ENCODE measurements around the gene BIRC7.

BIRC7 gene, protein sequence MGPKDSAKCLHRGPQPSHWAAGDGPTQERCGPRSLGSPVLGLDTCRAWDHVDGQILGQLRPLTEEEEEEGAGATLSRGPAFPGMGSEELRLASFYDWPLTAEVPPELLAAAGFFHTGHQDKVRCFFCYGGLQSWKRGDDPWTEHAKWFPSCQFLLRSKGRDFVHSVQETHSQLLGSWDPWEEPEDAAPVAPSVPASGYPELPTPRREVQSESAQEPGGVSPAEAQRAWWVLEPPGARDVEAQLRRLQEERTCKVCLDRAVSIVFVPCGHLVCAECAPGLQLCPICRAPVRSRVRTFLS

DNA sequence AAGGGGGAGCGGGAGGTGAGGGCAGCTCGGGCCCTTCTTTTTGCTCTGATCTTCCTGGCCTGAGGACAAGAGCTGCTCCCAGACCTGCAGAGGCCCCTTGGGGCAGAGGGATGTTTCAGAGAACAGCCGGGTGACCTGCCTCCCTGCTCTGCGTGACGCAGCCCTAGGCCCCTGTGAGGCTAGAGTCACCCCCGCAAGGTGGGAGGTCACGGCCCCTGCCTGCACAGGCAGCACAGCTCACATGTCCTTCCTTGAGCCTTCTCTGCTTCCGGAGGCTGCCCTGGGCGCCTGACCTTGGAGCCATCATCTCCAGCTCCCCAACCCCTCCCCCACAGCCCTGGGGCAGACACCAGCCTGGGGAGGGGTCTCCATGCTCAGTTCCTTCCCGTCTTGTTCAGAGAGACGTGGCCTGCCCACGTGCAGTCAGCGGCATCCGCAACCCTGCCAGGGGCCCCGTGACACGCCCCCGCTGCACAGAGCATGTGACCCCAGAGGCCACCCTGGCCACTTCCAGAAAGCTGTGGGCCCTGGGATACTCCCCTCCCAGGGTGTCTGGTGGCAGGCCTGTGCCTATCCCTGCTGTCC is at the start of gene BIRC7:
TSS of gene BIRC7 (plus strand) at position 507 of the 585 bp plus-strand sequence. CDS start 192 bp downstream, outside the sequence.
- DNase-seq (ENCODE audit: low read depth in 3 of 3), result no peak

DNA sequence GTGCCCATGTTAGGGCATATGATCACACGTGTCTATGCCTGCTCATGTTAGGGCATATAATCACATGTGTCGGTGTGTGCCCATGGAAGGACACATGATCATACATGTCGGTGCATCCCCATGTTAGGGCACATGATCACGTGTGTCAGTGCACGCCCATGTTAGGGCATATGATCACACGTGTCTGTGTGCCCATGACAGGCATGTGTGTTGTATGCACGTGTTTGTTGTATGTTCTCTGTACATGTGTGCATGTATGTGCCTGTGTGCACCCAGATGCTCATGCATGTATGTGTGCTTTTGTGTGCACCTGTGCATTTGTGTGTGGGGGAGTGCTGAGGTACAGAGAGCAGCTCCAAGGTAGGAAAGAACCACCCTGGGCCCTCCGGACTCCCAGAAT is 49.6 kb upstream of the BIRC7 start:
- DNase-seq (ENCODE audit: low read depth in 3 of 3), result no peak

DNA sequence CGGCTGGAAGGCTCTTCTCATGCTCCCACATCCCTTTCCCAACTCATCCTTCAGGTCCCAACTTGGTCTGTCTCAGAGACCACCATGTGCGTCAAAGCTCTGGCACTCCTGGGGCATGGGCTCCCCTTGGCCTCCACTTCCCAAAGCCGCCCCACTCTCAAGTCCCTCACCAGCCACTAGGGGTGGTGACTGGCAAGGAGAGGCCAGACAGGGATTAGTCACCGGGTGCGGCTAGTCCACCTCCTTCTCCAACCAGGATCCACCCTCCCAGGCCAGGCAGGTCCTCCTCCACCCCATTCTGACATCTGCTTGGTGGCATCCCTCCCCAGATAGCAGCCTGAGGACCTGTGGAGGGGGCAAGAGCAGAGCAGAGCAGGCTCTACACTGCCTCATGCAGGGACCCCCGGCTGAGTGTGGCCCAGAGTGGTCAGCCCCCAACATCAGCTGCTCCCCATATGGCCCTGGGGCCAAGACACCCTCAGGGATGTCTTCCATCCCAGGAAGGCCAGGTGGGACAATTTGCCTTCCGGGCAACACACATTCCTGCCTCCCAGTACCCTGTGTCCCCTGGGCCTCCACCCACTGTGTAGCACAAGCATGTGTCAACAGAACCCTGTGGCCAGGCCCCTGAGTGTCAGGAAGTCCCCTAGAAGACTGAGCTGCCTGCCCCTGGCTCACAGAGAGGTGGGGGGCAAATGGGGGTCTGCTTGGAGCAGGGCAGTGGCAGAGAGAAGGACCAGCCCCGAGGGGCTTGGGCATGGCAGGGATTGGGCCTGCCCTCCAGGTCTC is 49.0 kb upstream of the BIRC7 start:
- no peak for DNase-seq (ENCODE audit: low read depth in 3 of 3)

DNA sequence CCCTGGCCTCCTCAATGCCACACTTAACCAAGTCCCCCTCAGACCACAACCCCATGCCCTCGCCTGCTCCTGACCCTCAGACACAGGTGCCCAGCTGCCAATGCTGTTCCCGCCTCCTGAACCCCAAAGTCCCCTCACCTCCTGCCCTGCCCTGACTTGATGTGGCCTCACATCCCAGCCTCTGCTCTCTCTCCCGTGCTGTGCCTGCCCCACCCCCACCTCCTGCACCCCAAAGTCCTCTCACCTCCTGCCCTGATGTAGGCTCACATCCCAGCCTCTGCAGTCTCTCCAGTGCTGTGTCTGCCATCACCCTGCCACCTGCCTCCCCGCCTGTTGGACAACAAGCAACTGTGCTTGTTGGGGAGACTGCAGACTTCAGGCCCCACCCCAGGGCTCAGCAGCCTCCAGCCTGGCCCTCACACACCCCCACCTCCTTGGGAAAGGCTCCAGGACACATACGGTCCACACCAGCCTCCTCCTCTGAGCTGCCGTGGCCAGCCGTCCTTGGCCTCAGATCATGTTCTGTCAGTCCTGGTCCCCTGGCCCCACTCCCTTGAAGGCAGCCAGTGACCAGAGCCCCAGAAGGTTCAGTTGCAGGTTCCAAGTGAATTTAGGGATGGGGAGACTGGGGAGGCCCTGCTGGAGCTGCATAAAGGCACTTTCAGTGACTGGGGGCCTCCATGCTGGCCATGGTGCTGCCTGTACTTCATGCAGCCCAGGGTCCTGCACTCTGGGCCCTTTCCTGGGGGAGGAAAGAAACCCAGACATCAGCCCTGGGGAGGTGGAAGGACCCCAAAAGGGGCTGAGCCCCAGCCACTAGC is 48.2 kb upstream of the BIRC7 start:
- DNase-seq (ENCODE audit: low read depth in 3 of 3), result no peak

DNA sequence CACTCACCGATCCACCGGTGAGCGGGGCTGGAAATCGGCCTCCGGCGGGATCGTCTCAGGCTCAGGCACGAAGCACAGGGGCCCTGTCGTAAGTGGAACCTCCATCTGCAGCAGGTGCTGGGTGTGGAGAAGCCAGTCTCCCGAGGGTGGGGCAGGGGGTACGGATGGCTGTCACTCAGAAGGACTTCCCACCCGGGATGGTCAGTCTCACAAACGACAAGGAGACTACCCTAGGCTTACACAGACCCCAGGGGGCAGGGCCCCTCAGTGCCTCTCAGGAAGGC is 47.6 kb upstream of the BIRC7 start:
- DNase-seq (ENCODE audit: low read depth in 3 of 3), result no peak

DNA sequence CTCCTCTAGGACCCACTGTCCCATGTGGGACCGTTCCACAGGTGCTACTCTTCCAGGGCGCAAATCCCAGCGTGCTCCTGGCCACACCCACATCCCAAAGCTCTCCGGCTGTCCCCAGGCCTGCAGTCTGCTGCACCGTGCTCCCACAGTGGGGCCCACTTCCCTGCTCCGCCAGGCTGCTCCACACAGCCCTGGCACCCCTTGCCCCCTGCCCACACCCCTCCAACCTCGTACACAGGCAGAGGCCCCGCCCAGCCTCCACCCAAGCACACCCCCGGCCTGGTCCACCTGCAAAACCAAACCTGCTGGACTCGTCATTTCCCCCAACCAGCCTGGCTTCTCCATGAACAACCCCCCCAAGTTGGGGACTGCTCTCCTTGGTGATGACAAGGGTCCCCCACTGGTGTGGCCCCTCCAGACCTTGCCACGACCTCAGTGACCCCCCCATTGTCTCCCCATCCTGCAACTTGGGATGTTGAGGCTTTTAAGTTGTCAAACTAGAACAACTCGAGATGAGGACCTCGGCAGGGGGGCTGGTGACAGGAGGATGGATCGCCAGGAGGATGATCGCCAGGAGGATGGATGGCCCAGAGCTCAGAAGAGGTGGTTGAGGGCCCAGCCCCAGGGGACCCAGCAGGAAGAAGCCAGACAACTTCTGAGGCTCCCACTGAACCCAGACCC is 46.9 kb upstream of the BIRC7 start:
- DNase-seq (ENCODE audit: low read depth in 3 of 3), result no peak

DNA sequence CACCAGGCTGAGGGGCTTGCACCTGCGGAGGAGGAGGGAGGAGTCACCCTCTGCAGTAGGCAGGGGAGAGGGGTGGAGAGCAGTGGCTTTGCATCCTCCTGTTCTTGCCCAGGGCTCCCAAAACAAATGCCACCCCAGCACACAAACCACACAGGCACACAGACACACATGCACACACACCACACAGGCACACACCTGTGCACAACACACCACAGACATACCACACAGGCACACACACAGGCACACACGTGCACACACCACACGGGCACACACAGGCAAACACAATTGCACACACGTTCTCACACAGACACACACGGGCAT is 46.4 kb upstream of the BIRC7 start:
- no peak for DNase-seq (ENCODE audit: low read depth in 3 of 3)

DNA sequence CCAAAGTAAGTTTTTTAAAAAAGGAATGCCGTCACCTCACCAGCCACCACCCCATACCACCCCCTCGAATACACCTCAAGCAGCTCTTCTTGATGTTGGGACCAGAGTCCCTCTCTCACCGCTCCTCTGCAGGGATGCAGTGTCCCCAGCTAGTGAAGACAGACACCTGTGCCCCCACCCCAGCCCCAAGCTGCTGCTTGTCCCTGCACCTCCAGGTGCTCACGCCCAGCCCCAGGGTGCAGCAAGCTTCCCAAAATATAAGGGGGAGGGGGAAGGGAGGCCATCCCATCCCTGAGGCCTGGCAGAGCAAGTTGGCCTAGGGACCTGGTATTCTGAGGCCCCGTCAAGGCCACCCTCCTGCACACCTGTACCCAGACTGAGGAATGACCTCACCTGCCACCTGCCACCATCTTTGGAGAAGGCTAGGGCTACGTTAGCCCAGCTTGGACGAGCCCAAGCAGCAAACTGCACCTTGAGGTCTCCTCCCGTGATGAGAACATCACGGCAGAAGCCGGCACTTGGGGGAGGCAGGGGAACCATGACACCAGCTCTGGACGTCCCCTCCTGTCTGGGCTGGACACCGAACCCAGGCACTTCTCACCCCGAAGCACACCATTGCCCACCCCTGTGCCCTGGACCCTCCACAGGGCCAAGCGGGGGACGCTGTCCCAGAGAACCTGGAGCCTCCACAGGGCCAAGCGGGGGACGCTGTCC is 45.7 kb upstream of the BIRC7 start:
- DNase-seq (ENCODE audit: low read depth in 3 of 3), result no peak

DNA sequence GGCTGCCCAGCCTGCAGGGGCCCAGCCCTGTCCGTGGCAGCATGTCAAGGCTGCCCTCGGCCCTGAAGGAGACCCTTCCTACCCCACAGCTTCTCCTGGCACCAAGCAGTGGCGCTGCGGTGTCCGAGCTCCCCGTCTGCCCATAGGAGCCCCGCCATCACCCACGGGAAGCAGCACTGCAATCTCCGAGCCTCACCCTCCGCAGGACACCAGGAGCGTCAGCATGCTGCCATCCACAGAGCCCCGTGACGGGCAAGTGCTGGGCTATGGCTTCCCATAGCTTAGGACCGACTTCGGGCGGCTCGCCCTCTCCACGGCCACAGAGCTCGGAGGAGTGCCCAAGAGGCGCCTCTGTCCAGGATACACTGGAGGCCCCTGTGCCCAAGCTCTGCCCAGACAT is 44.9 kb upstream of the BIRC7 start:
- DNase-seq (ENCODE audit: low read depth in 3 of 3), result no peak

DNA sequence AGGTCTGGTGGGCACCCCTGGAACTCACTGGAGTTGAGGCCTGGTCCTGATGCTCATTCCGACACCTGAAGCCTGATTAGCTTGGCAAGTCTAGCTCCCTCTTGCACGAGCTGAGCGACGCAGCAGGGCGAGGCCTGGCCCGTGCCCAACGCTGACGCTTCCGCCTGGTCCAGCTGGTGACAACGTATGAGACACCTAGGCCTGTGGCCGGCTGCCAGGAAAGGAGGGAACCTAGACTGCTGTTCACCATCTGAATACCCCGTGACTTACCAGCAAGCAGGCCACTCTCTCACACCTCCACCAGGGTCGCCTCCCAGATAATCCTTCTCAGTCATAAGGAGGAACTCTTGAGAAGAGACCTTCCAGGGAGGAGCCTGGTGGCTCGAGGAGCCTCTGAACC is 44.3 kb upstream of the BIRC7 start:
- DNase-seq (ENCODE audit: low read depth in 3 of 3), result no peak

DNA sequence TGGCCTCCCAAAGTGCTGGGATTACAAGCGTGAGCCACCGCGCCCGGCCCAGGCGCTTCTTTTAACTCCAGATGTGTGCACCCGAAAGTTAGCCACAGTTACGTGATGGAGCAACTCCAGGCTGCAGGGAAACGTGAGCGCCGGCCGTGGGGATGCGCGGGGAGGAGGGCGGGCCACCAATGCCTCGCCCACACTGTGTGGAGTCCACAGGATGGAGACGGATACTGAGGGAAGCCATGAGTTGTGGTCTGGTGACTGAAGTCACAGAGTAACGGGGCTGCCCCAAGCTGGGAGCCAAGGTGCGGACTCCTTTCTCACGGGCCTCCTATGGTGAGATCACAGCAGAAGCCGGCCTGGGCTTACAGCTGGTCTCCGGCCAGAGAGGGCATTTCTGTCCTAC is 43.0 kb upstream of the BIRC7 start:
- DNase-seq (ENCODE audit: low read depth in 3 of 3), result no peak

DNA sequence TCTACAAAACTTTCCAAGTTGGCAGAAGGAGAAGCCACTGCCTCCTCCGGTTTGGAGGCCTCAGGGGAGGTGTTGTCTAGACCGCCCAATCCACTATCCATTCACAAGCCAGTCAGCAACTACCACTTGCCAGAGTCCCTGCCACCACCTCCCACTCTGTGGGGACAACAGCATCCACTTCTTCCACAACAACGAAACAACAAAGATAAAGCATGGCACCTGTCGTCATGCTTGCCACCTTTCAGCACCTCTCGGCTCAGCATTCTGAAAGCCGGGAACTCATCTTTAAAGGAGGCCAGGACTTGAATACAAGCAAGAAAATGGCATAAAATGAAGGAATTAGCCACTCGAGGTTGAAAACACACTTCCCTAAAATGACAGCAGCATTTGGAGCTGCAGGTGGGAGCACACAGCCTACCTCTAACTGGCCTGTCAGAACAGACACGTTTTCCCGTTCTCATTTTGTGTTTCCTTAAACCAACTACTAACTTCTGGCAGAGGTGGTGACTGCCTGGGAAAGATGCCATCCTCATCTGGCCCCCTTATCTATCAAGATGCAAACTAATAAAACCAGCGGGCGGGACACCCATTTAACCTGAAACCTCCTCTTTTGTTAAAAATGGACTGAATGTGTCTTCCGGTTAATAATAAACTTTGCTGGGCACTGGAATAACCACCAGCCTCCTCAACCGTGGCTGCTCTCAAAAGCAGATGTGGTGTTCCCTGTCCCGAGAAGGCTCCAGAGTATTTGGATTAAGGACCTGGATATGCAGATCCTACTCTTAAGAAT is 41.5 kb upstream of the BIRC7 start:
- no peak for DNase-seq (ENCODE audit: low read depth in 3 of 3)

DNA sequence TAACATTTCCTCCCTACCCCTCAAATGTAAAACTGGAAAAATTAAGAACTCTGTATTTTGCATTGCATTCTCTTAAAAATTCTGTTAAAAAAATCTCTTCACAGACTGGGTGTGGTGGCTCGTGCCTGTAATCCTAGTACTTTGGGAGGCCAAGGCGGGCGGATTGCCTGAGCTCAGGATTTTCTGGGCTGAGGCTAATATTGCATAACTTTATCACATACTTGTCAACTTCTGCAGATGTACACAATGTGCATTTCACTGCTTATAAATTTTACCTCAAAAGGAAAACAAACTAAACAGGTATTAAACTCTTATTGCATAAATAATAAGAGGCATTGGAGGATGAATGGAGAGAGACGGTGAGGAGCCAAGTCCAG is 40.9 kb upstream of the BIRC7 start:
- DNase-seq (ENCODE audit: low read depth in 3 of 3), result no peak

DNA sequence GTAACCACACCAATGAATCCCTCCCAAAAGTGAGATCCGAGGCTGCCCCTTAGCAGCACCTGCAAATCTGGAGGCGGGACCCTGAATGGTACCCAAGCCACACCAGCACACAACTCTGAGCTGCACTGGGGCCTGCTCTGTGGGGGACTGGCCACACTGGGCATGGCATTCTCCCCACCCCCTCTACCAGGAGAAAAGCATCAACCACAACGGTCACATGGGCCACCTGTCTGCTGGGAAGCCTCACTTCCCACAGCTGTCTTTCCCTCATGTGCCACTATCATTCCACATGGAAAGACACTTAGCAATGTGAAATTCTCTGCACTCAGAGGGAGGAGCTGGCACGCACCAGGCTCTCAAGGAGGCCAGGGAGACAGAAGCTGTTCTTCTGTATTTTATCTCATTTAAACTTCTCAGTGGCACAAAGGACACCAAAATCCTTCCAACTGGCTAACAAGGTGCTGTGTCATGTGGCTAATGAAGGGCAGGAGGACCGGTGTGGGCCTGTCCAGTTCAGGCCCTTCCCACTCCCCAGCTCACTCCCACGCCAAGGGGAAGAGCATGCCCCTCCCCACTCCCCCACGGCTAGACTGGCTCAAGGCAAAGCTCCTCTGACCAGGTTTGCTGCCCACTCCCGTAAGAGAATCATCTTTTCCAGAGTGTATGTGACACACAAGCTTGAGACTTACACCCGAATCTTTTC is 38.8 kb upstream of the BIRC7 start:
- DNase-seq (ENCODE audit: low read depth in 3 of 3), result no peak

DNA sequence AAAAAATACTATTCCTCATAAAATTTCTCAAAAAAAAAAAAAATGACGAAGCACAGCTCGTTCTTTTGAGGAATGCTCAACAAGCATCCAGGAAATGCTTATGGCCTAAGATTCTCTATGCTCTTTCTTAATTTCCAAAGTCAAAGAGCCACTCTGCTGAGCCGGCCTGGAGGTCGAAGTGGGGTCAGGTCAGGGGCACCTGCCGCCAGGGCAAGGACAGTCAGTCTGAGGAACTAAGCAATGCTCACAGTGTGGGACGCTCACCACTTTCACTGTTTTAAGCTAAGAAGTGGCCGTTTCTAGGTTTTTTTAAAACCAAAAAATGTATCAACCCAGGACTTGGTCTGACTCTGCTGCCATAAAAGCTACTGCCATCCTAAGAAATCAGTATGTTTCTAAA is 37.1 kb upstream of the BIRC7 start:
- no peak for DNase-seq (ENCODE audit: low read depth in 3 of 3)

DNA sequence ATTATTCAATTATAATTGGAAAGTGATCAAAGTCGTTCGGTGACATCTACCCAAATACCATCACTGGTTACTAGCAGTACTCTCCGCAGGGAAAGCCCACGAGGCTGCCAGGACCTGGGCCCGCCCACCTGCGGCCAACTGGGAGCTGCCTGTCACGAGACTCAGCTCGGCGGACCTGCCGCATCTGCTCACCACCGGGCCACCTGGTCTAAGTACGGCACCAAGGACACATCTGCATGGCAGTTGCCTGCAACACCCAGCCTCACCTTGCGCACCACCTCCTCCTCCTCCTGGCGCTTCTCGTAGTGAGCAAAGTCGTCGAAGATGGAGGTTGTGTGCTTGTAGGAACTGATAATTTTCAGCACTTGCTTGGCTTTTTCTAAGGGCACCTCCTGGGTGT is 33.7 kb upstream of the BIRC7 start:
- DNase-seq (ENCODE audit: low read depth in 3 of 3), result no peak

DNA sequence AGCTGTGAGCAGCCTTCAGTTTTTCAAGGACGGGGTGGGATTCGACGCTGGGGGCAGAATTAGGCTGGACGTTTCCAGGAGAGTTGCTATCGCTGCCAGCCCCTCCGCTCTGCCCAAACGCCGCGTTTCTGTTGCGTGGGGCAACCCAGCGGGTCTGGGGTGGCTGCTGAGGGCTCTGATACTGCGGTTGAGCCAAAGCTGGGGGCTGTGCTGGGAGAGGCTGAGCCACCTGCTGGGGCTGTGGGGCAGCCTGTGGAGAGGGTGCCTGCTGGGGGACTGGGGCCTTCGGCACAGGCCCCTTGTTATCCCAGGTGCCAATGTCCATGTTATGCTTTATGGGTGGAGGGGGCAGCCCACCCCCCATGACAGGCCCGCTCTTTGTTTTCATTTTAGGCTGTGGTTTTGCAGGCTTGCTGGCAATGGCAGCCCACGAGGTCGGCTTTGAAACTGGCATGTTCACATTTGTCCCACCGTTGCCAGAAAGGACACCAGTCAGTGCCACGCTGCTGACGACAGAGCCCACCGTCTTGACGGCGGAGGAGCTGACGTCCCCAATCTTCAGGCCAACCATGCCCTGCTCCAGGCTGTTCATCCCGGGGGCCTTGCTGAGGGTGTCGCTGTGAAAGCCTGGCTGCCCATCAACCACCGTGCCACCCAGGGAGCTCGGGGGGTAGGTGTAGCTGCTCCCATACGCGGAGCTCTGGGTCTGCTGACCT is 32.7 kb upstream of the BIRC7 start:
- DNase-seq (ENCODE audit: low read depth in 3 of 3), result no peak

DNA sequence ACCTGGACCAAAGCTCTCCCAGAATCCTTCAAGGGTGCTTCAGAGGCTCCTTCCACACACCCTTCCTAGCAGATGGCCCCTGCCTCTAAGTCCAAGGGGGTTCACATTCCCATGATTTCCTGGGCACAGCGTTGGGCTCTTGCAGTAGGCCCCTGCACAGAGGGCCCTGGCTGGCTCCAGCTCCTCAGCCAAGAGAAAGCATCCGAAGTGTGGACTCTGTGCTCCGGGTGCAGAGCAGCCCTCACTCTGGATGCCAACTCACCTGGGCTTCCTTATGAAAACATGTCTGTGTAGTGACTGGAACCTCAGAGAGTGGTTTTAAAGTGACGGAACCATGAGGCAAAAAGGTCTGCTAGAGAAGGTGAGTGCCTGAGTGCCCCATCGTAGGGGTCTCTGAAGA is 31.3 kb upstream of the BIRC7 start:
- no peak for DNase-seq (ENCODE audit: low read depth in 3 of 3)

DNA sequence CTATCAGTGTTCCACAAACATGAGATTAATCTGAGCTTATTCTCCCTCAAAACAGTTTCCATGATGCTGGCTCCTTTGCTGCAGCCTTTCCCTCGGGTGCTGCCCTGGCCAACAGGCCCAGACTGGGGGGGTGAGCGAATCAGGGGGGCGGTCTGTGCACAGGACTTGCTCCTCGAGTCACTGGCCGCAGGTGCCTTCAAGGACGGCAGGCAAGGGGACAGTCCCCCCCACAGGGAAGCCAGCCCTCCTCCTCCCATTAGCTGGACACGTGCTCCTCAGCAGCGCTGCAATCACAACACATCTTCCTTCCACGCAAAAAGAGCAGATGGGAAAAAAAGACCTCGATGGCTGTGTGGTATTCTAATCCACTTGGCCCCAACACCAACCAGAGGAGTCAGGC is 29.8 kb upstream of the BIRC7 start:
- DNase-seq (ENCODE audit: low read depth in 3 of 3), result no peak
